Suprapubic skin (tissue), 4 donors: ENCODE results near the gene PPP2R5C. TPM values are rescaled to one million over a fixed set of nuclear protein-coding genes. Genes with fewer than 3 reads are reported as not detected.

Experiments used
- DNase-seq, 2 donors: peaks; one replicate each; pipeline ENCODE4 v3.0.0-alpha.2; 2019; ENCODE audit warnings: low spot score in 2 of 2
- H3K27ac ChIP-seq: fragments of 200-600 bp; sonication (generic); one replicate; pipeline ENCODE4 v1.5.1; 2019
- H3K27me3 ChIP-seq: fragments of 200-600 bp; sonication (generic); one replicate; pipeline ENCODE4 v1.5.1; 2019
- H3K36me3 ChIP-seq: fragments of 200-600 bp; sonication (generic); one replicate; pipeline ENCODE4 v1.5.1; 2019
- H3K4me1 ChIP-seq: fragments of 200-600 bp; sonication (generic); one replicate; pipeline ENCODE4 v1.5.1; 2019
- H3K4me3 ChIP-seq: fragments of 200-600 bp; sonication (generic); one replicate; pipeline ENCODE4 v1.5.1; 2019; ENCODE audit warnings: mild to moderate bottlenecking
- H3K9me3 ChIP-seq: fragments of 200-600 bp; sonication (generic); one replicate; pipeline ENCODE4 v1.5.1; 2019
- EP300 ChIP-seq: sonication (generic); formaldehyde crosslinking; IDR thresholded peaks from one replicate; pipeline ENCODE4 v1.6.1; 2017; ENCODE audit warnings: antibody characterized with exemption
- POLR2A ChIP-seq, 2 donors: fragments of 450-650 bp; IDR thresholded peaks; one replicate each; pipeline ENCODE4 v1.6.1; 2017; ENCODE audit warnings: antibody characterized with exemption in 2 of 2, mild to moderate bottlenecking in 2 of 2, moderate library complexity in 2 of 2
- POLR2AphosphoS5 ChIP-seq, 3 donors: sonication (generic); formaldehyde crosslinking; IDR thresholded peaks; one replicate each; pipeline ENCODE4 v1.6.1; 2017; ENCODE audit warnings: antibody characterized with exemption in 3 of 3
- WGBS: methylation state at CpG from one replicate; pipeline ENCODE4 v1.1.5; 2018; 5-methylcytosine and 5-hydroxymethylcytosine counted together
- total RNA-seq, 4 donors: library from RNA; depleted of rRNA; stranded (reverse); fragments of >200 nt; gene quantifications; one replicate each; pipeline ENCODE4 v1.1.0, GENCODE V29; 2016
- TF ChIP-seq, protein P1 (sequence below), 2 donors: fragments of 200-600 bp in 1 of 2; fragments of 450-650 bp in 1 of 2; sonication (generic) in 1 of 2; IDR thresholded peaks; one replicate each; pipeline ENCODE4 v1.5.1; 2016 to 2019; ENCODE audit warnings: antibody characterized with exemption in 2 of 2, mild to moderate bottlenecking in 1 of 2, moderate library complexity in 1 of 2

Gene PPP2R5C
- total RNA-seq, 4 donors from 2014 or later: 104 to 149 (median 119) TPM

DNA sequence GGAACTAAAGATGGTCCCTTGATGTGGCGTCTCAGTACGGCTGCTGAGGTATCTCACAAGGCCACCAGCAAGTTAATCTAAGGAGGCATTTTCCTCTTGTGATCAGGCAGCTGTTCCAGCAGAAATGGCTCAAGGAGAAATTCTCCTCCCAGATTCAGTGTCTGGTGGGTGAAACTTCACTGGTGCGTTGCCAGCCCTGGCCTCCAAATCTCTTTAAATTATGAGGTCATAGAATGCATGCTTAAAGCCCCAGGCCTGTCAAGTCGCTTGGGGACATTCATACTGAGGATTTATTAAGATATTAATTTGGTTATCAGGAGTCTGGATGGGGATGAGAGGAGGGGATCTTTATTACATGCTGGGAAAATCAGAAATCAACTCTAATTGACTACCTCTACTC lies 72.9 kb downstream of the PPP2R5C start:
- Histone ChIP-seq H3K27ac (no peak overlapping the region), H3K4me1 (peaks cover 24% of the 10 kb centered on the region), H3K9me3 (no peaks in the 10 kb centered on the region), H3K4me3 (no peak overlapping the region), H3K36me3 (peaks cover 2% of the 10 kb centered on the region), H3K27me3 (no peaks in the 10 kb centered on the region)
- 68% methylated on average over 2 of the region's 4 CpGs for WGBS
- no peak for TF ChIP-seq EP300
- no peak for TF ChIP-seq POLR2AphosphoS5 (IDR thresholded peaks at IDR 0.05)
- TF ChIP-seq, protein P1, sequence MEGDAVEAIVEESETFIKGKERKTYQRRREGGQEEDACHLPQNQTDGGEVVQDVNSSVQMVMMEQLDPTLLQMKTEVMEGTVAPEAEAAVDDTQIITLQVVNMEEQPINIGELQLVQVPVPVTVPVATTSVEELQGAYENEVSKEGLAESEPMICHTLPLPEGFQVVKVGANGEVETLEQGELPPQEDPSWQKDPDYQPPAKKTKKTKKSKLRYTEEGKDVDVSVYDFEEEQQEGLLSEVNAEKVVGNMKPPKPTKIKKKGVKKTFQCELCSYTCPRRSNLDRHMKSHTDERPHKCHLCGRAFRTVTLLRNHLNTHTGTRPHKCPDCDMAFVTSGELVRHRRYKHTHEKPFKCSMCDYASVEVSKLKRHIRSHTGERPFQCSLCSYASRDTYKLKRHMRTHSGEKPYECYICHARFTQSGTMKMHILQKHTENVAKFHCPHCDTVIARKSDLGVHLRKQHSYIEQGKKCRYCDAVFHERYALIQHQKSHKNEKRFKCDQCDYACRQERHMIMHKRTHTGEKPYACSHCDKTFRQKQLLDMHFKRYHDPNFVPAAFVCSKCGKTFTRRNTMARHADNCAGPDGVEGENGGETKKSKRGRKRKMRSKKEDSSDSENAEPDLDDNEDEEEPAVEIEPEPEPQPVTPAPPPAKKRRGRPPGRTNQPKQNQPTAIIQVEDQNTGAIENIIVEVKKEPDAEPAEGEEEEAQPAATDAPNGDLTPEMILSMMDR (IDR thresholded peaks at IDR 0.05): no peak
- no peak for TF ChIP-seq POLR2A (IDR thresholded peaks at IDR 0.05)
- no peak for DNase-seq

DNA sequence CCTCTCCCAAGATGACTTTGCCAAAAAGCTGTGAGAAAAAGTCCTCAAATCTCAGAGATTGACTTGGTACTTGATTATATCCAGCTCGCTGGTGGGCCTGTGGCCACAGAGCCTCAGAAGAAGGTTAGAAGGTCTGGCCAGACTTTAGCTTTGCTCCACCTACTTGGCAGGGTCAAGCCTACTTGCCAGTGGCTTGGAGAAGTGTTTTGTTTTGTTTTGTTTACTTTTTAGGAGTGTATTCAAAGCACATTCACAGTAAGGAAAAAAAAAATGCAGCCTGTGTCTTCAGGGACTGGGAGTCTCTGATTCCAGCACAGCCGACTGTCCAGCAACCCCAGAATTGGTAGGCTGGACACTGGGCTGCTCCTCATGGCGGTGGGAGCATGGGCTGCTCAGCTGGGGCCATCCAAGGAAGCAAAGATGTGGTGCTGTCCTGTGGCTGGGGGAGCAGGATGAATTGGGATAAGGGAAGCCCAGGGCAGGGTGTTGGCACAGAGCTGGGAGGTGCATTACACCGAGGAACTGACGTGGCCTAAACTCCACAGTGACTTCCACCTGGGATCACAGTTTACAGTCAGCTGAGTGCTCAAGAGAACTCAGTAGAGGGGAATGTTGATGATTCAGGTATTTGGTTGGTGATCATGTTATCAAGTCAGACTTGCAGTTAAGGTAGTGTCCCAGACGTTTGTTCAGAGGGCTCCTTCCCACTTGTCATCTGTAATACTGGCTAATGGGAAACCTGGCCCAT lies 73.5 kb downstream of the PPP2R5C start:
- 59% methylated on average over 6 of the region's 6 CpGs for WGBS
- no peaks in the 10 kb centered on the region for H3K27me3 ChIP-seq
- DNase-seq: no peak
- H3K9me3 ChIP-seq: no peaks in the 10 kb centered on the region
- no peaks in the 10 kb centered on the region for H3K36me3 ChIP-seq
- no peak overlapping the region for H3K4me3 ChIP-seq
- TF ChIP-seq EP300: no peak
- no peak for TF ChIP-seq POLR2A (IDR thresholded peaks at IDR 0.05)
- TF ChIP-seq, protein P1 (IDR thresholded peaks at IDR 0.05): no peak
- no peak for TF ChIP-seq POLR2AphosphoS5 (IDR thresholded peaks at IDR 0.05)
- H3K27ac ChIP-seq: no peak overlapping the region
- peaks cover 26% of the 10 kb centered on the region for H3K4me1 ChIP-seq

- TF ChIP-seq EP300: no peak
- Histone ChIP-seq H3K9me3 (no peaks in the 10 kb centered on the region), H3K4me3 (no peak overlapping the region), H3K27me3 (no peaks in the 10 kb centered on the region), H3K27ac (no peak overlapping the region), H3K36me3 (no peaks in the 10 kb centered on the region), H3K4me1 (peaks cover 27% of the 10 kb centered on the region)
- WGBS: 75% methylated on average over 11 of the region's 11 CpGs
- DNase-seq: no peak
These were observed 74.1 kb downstream of the PPP2R5C start for GRCh38 chr14:101835566-101835965.

DNA sequence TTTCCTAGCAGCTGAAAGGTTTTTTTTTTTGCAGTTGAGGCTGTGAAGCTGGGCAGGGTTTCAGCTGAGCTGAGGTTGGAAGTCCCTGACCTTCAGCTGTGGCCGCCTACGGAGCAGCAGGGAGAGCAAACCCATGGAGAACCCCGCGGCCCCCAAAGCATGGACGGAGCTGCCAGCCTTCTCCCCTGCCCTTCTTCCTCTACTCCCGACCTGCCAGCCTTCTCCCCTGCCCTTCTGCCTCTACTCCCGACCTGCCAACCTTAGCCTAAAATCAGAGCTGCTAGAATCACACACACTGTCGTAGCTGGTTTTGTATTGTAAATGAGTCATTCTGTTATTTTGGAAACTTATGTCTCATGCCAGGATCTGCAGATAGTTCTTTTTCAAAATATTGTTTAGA lies 74.6 kb downstream of the PPP2R5C start:
- Histone ChIP-seq H3K27ac (peak overlapping the region; percentile 7), H3K4me1 (peaks cover 30% of the 10 kb centered on the region), H3K36me3 (no peaks in the 10 kb centered on the region), H3K4me3 (no peak overlapping the region), H3K27me3 (no peaks in the 10 kb centered on the region), H3K9me3 (no peaks in the 10 kb centered on the region)
- 13% methylated on average over 8 of the region's 8 CpGs for WGBS
- TF ChIP-seq POLR2A (IDR thresholded peaks at IDR 0.05) (no peak), POLR2AphosphoS5 (IDR thresholded peaks at IDR 0.05) (no peak)
- no peak for DNase-seq

DNA sequence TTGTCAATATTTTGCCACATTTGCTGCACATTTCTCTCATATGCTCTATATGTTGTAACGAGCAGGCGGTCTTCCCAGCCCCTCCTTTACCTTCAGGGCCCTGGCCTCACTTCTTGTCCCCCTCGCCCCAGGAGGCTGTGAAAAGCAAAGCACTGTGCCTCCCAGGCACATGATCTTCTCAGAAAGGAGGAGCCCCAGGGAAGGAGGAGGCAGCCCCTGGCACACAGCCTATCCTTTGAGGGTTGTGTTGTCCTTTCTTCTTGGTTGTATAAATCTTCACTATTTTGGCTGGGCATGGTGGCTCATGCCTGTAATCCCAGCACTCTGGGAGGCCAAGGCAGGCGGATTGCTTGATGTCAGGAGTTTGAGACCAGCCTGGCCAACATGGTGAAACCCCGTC lies 77.0 kb downstream of the PPP2R5C start:
- Histone ChIP-seq H3K4me3 (no peak overlapping the region), H3K4me1 (peaks cover 30% of the 10 kb centered on the region), H3K27ac (no peak overlapping the region), H3K36me3 (no peaks in the 10 kb centered on the region), H3K27me3 (no peaks in the 10 kb centered on the region), H3K9me3 (no peaks in the 10 kb centered on the region)
- whole genome bisulfite sequencing: 89% methylated on average over 5 of the region's 5 CpGs
- no peak for DNase-seq
- TF ChIP-seq, protein P1 (IDR thresholded peaks at IDR 0.05): no peak
- no peak for TF ChIP-seq EP300

DNA sequence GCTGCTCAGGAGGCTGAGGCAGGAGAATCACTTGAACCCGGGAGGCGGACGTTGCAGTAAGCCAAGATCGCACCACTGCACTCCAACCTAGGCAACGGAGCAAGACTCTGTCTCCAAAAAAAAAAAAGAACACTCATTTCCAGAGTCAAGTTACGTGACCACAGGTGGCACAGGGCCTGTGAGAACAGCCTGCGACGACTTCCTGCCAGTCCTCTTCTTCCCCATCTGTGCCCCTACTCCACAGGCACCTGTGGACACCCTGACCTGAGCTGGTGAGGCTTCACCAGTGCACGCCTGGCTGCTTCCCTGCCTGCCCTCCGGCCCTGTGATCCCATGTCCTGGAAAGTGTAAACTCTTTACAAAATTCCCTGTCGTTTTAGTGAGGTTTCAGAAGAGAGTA lies 77.7 kb downstream of the PPP2R5C start:
- WGBS: 84% methylated on average over 11 of the region's 11 CpGs
- no peak for DNase-seq

More for the DNA sequence above, 77.7 kb downstream of the PPP2R5C start:
- Histone ChIP-seq H3K4me1 (peaks cover 27% of the 10 kb centered on the region), H3K36me3 (no peaks in the 10 kb centered on the region), H3K27ac (no peak overlapping the region), H3K27me3 (no peaks in the 10 kb centered on the region), H3K9me3 (no peaks in the 10 kb centered on the region), H3K4me3 (no peak overlapping the region)
- TF ChIP-seq EP300: no peak
- TF ChIP-seq POLR2A (IDR thresholded peaks at IDR 0.05): no peak
- no peak for TF ChIP-seq POLR2AphosphoS5 (IDR thresholded peaks at IDR 0.05)
- TF ChIP-seq, protein P1 (IDR thresholded peaks at IDR 0.05): no peak
